Measurements from ENCODE around the gene MMAA.
"Not testable (repeated sequence)": the region's sequence is repeated elsewhere in the genome, so short reads cannot be mapped to it uniquely, and the experiment has no call there.

MMAA gene

GRCh38 chr4:145618932-145619638, at the start of gene MMAA:
Gene MMAA, plus strand, starts transcription at chr4:145619385. Its CDS starts 19,755 bp downstream, at chr4:145639140.
- peak; percentile 94 for DNase-seq

- DNase-seq: not testable (repeated sequence)
Observed at GRCh38 chr4:145574546-145574945, 44.6 kb upstream of the MMAA start.

- no peak for DNase-seq
Observed at GRCh38 chr4:145580906-145581305, 38.3 kb upstream of the MMAA start.

- DNase-seq: no peak
Observed at GRCh38 chr4:145583191-145584055, 35.8 kb upstream of the MMAA start.

GRCh38 chr4:145587088-145587754, 32.0 kb upstream of the MMAA start:
- DNase-seq: no peak

- not testable (repeated sequence) for DNase-seq
Observed at GRCh38 chr4:145589381-145589780, 29.8 kb upstream of the MMAA start.

GRCh38 chr4:145589916-145590702, 29.1 kb upstream of the MMAA start:
- no peak for DNase-seq

GRCh38 chr4:145602129-145602760, 16.9 kb upstream of the MMAA start:
- DNase-seq: no peak

GRCh38 chr4:145605941-145606340, 13.2 kb upstream of the MMAA start:
- DNase-seq: no peak

- DNase-seq: peak; percentile 39
Observed at GRCh38 chr4:145609481-145610427, 9.4 kb upstream of the MMAA start.

GRCh38 chr4:145613566-145614232, 5.5 kb upstream of the MMAA start:
- DNase-seq: no peak

- DNase-seq: no peak
Observed at GRCh38 chr4:145614233-145614610, 5.0 kb upstream of the MMAA start.

- no peak for DNase-seq
Observed at GRCh38 chr4:145618210-145618931, 814 bp upstream of the MMAA start.

- no peak for DNase-seq
Observed at GRCh38 chr4:145619639-145619996, 433 bp downstream of the MMAA start.

GRCh38 chr4:145622067-145622466, 2.9 kb downstream of the MMAA start:
- DNase-seq: not testable (repeated sequence)

GRCh38 chr4:145623831-145624230, 4.6 kb downstream of the MMAA start:
- no peak for DNase-seq

GRCh38 chr4:145625677-145626622, 6.8 kb downstream of the MMAA start:
- DNase-seq: no peak

- no peak for DNase-seq
Observed at GRCh38 chr4:145626623-145626982, 7.4 kb downstream of the MMAA start.

GRCh38 chr4:145635117-145635516, 15.9 kb downstream of the MMAA start:
- DNase-seq: no peak

All from GDM1 (cell line).